Measurements from ENCODE around the gene BRAT1. TPM values are rescaled to one million over a fixed set of nuclear protein-coding genes. Genes with fewer than 3 reads are reported as not detected.
"Not testable (repeated sequence)": the region's sequence is repeated elsewhere in the genome, so short reads cannot be mapped to it uniquely, and the experiment has no call there.

Gene BRAT1
- total RNA-seq, 1 donor from 2014 or later: 24.5 TPM

DNA sequence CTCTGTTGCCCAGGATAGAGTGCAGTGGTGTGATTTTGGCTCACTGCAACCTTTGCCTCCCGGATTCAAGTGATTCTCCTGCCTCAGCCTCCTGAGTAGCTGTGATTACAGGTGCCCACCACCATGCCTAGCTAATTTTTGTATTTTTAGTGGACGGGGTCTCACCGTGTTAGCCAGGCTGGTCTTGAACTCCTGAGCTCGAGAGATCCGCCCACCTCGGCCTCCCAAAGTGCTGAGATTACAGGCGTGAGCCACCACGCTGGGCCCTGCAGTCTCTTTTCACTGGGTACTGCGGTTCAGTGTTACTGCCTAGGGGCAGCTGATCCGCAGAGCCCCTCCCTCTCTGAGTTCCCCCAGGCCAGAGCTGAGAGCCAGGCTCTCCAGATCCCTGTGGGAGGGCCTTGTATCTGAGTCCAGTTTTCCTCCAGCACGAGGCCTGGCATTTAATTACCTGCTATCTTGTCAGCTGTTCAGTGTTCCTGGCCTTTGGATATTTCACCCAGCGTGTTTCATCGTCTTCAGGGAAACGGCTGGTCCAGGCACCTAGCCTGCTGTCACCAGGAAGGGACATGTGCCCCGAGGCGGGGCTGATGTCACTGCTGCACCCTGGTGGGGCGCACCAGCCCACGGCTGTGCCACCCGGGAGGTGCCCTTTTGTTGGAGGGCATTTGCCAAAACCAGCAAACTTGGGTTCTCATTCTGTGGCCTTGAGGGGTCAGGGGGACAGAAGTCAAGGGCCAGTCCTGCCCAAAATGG lies 19.3 kb downstream of the BRAT1 start:
- DNase-seq (ENCODE audit: low read depth): not testable (repeated sequence)

DNA sequence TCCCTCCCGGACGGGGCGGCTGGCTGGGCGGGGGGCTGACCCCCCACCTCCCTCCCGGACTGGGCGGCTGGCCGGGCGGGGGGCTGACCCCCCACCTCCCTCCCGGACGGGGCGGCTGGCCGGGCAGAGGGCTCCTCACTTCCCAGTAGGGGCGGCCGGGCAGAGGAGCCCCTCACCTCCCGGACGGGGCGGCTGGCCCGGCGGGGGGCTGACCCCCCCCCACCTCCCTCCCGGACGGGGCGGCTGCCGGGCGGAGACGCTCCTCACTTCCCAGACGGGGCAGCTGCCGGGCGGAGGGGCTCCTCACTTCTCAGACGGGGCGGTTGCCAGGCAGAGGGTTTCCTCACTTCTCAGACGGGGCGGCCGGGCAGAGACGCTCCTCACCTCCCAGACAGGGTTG lies 21.1 kb downstream of the BRAT1 start:
- DNase-seq (ENCODE audit: low read depth): not testable (repeated sequence)

DNA sequence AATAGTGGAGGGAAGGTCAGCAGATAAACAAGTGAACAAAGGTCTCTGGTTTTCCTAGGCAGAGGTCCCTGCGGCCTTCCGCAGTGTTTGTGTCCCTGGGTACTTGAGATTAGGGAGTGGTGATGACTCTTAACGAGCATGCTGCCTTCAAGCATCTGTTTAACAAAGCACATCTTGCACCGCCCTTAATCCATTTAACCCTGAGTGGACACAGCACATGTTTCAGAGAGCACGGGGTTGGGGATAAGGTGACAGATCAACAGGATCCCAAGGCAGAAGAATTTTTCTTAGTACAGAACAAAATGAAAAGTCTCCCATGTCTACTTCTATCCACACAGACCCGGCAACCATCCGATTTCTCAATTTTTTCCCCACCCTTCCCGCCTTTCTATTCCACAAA lies 21.8 kb downstream of the BRAT1 start:
- not testable (repeated sequence) for DNase-seq (ENCODE audit: low read depth)

DNA sequence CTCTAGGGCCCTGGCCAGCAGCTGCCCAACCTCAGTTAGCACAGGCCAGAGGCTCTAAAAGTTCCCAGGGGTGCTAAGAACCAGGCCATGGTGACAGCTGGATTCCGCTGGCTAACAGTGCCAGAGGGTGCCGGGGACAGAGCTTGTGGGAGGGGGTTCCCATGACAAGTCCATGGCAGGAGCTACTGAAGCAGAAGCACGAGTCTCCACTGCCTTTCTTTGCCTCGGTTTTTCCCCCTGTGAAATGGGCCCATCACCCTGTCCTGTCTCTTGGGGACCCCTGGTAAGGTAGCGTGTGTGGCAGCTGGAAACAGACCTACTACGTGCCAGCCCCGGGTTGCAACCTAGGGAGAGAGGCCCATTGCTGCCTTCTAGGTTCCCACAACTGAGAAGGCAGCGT lies 22.5 kb downstream of the BRAT1 start:
- not testable (repeated sequence) for DNase-seq (ENCODE audit: low read depth)

DNA sequence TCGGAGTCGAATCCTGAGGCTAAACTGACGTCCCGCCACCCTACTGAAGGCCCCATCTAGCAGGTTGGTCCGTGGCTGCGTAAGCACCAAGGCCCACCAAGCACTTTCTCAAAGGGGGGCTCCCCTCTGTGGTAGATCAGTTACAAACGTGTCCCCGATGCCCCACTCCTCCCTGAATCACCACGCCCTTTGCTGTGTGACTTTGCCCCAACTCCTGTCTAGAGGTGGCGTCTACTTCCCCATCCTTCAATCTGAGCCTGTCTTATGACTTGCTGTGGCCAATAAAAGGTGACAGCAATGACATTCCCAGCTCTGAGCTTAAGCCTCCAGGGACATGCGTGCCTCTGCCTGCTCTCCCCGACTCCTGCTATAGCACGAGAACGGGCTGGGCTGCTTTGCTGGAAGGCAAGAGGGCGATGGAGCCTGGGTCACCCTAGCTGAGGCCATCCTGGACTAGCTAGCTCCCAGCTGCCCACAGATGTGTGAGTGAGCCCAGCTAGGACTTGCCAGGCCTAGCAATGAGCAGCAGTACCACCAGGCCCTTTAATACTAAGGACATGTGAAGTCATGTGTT lies 23.0 kb downstream of the BRAT1 start:
- not testable (repeated sequence) for DNase-seq (ENCODE audit: low read depth)

DNA sequence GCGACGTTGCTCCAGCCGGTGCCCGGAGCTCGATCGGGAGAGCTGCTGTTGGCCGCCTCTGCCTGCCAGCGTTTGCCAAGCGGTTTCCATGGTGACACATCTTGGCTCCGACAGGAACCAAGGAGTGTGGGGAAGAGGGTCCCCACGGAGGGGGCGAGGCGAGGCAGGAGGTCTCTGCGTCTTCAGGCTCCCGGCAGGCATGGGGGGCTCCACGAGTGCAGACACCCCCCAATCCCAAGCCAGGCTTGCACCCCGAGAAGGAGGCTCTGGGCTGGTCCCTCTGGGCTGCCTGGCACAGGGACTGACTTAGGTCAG lies 23.6 kb downstream of the BRAT1 start:
- not testable (repeated sequence) for DNase-seq (ENCODE audit: low read depth)

DNA sequence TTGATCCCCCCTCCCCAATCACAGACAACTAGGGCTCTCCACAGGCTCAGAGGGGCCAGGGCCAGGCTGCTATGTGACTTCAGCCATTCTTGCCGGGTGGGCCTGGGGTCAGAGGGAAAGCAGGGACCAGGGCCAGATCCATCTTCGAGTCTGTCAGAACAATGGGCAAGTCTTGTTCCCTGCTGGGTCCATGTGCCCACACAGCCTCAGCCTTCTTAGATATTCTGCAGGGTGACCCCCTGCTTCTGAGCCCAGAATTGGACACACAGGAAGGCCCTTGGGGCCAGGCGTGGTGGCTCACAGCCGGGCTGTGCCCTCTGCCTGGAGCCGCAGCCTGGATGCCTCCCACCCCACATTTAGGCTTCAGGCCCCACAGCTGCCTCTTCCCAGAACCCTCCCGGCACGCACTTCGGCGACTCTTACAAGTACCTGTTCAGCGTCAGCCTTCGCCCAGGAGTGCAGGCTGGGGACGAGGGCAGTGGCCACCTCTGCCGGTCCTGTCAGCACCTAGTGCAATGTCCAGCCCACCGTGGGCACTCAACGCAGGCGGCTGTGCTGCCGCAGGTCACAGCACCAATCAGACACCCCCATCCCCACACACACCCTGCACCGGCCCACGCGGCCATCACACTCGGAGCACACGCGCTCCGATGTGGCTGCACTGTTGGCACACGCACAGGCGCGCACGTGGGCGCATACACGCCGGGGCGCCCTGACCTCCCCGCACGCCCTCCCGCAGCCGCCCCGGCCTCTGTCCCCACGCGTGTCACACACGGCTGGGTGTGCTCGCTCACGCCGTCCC lies 24.1 kb downstream of the BRAT1 start:
- DNase-seq (ENCODE audit: low read depth): not testable (repeated sequence)

DNA sequence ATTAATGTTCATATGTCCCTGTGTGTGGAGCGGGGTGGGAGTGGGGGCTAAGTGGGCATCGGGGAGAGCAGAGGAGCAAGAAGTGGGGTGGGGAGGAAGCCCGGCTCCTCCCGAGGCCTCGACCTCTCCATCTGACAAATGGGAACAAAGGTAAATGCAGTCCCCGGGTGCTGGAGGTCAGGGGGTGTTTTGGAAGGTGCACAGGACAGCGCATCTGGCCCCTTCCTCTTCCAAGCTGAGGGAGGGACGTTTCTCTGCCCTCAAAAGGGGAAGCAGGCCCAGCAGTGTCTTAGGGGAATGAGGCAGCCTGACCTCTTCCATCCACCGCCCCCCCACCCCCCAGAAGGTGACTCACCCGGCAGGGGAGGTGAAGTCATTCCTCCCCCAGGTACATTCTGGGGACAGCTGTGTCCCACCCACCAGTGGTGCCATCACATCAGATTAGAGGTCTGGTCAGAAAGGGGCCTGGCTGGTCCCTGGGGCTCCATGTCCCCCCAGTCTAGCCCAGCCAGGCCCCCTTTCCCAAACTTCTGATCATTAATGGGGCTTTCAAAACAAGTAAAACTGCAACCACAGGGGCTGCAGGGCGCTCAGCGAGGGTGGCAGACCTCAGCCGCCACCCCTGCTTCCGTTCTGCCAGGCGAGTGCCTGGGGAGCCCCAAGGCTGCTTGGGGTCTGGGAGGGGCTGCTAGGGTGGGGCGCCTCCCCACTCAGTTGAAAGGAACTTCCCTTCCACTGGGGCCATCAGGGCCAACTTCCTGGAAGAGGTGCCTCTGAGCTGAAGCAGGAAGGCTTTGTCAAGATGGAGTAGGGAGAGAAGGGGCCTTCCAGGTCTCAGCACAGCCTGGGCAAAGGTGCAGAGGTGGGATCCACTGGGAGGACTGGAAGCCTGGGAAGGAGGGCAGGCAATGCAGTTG lies 25.0 kb downstream of the BRAT1 start:
- DNase-seq (ENCODE audit: low read depth): no peak

DNA sequence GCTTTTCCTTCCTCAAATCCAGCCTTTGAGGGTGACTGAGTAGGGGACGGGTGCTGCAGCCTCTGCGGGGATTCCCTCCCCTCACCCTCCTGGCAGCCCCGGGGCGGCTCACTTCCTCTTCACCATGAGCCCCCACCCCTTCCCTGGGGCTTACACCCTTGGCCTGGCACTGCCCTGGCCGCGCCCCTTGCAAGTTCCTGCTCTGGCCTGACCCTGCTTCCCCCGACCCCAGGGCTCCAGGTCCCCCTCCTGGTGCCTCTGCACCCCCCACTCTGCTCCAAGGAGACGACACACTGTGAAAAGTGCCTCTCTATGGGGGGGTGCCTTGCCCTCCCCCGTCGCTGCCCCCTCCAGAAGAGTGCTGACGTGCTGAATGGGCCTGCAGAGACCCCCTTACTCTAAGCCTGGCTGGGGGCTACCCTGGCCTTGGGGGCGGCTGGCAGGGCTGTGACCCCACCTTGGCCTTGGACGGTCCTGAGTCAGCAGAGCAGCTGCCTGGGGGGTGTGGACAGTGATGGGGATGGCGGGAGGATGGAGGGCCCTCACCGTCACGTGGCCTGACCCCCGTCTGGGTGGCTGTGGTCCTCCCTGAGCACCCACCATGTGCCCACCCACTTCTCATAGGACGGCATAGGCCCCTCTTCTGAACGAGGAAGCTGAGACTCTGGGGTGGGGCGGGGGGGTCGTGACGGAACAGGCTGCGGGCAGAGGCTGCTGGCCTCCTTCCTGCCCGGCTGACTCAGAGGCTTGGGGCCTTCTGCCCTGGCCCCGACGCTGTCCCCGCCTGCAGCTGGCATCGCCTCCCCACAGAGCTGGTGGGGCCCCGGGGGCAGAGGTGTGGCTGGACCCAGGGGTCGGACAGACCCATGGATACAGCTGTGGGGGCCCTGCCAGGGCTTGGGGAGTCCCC lies 25.9 kb downstream of the BRAT1 start:
- DNase-seq (ENCODE audit: low read depth): no peak

DNA sequence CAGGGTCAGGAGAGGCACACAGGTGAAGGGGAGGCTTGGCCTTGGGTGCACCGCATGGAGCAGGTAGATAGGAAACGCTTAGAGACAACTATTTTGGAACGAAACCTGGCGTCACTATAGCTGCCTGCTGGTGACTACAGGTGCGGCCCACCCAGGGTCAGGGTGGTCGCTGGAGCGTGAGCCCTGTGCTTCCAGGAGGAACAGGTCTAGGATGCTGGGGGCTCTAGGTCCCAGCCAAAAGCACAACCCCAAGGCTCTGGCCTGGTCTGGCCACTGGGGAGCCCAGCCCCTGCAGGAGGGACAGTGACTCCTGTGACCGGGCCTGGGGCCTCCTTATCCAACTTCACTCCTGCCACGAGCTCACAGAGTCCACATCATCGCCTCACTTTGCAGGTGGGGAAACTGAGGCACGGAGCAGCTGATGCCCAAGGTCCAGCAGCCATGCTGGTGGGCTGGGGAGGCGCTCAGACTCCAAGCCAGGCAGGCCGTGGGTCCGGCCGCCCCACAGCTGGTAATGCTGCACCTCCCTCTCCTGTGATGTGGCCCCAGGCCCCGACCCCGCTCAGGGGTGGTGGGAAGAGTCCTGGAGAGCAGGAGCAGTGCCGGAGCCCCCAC lies 26.7 kb downstream of the BRAT1 start:
- no peak for DNase-seq (ENCODE audit: low read depth)

DNA sequence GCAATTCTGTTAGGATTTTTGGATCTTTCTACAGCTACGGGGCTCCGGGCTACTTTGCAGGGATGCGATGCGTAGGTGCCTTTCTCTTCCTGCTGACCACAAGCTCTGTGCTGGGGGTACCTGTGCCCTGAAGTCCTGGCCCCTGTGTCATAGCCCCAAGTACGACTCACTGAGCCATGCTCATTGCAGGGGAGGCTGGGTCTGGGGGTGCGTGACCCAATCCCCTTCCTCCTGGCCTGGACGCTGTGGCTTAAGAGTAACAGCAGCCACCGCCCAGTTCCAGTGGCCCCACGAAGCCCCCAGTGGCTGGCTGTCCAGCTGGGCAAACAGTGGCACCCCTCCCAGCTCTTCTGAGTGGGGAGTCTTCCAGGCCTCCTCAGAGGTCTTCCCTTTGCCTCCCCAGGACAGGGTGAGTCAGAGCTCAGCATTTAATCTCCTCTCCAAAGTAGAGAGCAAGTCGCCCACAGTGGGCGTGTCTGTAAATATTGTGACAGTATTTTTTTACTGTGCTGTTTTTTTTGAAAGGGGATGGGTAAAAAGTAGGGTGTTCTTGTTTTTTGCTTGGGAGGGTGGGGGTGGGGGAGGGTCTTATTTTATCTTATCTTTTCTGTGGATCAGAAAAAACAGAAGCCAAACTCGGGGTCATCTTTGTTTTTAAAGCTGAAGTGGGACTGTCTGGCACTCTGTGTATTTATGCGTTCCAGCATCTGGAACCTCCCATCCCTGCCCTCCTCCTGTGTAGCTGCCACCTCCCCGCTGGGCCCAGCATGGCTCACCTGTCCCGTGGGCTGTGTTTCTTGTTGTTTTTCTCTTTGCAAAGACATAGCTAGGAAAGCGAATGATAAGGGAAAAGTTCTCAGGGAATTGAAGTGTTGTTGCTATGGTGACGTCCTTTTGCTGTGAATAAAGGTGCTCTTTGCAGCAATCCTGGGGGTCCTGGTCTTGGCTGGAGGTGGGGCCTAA lies 27.5 kb downstream of the BRAT1 start:
- peak; percentile 47 for DNase-seq (ENCODE audit: low read depth)

DNA sequence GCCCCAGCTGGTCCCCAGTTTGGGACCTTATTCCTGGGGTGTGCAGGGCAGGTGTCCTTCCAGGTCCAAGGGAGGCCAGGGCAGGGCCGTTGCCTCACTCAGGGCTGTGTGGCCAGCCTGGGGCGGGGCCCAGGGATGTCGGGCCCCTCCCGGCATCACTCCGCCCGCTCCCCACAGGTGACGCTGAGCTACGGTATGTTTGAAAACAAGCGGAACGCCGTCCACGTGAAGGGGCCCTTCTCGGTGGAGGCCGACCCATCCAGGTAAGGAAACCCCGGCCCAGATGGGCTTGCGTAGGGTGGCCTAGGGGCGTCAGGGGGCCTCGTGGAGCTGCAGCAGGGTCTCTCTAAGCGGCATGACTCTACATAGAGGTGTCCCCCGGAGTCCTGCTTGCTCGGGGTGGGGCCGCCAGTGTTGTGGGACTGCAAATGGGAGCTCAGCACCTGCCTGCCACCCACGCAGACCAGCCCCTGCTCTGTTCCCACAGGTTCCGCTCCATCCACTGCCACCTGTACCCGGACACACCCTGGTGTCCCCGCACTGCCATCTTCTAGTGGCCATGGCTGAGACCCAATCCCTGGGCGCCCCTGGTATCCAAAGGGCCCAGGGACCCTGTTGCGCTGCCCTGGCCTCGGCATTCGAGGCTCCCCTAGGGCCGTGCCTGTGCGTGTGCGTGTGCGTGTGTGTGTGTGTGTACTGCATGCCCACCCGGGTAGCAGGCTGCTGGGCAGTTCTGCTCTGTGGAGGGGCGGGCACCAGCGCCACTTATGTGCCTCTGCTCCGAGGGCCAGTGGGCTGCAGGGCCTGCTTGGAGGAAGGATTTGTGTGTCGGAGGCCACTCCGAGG lies 28.4 kb downstream of the BRAT1 start:
- no peak for DNase-seq (ENCODE audit: low read depth)

DNA sequence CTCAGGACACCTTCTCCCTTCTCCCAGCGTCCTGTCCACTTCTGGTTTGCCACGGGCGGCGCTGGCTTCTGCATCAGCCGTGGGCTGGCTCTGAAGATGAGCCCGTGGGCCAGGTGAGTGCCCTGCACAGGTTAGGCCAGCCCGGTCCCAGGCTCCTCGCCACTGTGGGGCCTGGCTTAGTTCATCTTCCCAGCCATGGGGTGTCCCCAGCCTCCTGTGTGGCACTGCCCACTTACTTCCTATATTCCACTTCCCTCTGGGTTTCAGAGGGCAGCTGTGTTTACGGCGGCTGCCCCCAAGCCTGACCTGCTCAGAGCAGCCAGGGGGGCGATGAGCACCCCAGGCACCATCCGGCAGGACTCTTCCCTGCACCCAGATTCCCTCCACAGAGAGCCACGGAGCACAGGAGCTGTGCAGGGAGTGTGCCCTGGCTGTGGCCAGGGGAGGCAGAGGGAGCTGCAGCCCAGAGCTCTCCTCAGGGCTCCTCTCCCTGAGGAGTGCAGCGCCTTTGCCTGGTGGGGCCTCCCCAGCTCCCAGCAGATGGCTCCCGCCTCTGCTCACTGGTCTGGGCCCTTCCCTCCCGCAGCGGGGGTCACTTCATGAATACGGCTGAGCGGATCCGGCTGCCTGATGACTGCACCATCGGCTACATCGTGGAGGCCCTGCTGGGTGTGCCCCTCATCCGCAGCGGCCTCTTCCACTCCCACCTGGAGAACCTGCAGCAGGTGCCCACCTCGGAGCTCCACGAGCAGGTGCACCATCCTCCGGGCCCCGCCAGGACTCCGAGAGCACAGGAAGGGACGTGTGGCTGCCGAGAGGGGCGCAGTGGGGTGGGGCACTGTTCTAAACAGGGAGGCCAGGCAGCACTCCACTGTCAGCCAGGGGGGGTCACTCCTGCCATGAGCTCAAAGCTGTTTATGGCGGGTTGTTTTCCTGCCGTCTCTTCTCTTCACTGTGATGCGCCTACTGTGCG lies 29.4 kb downstream of the BRAT1 start:
- no peak for DNase-seq (ENCODE audit: low read depth)

DNA sequence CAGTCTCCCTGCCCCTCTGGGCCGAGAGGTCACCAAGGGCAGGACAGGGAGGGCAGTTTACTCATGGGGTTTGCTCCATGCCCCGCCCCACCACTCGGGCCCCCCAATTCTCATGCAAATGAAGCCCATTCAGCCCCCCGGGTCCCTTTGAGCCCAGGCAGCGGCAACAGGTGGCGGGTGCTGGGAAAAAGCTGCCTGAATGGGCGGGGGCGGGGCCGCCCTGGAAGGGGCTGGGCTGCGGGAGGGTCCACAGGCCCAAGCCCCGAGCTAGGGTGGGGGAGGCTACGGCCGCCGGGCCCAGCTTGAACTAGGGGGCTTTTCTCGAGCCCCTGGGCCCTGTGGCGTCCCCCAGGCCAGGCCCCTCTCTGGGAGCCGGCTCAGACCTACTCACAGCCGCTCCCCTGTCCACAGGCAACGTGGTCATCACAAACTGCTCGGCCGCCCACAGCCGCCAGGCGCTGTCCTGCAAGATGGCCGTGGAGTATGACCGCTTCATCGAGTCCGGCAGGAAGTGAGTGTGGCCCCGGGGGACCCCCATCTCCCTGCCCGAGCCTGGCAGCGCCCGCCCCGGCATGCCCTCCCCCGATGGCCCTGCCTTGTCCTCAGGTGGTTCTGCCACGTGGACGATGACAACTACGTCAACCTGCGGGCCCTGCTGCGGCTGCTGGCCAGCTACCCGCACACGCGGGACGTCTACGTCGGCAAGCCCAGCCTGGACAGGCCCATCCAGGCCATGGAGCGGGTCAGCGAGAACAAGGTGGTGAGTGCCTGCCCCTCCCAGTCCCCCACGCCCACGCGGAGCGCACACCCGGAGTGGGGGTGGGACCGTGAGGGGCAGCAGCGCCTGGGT lies 30.3 kb downstream of the BRAT1 start:
- no peak for DNase-seq (ENCODE audit: low read depth)

DNA sequence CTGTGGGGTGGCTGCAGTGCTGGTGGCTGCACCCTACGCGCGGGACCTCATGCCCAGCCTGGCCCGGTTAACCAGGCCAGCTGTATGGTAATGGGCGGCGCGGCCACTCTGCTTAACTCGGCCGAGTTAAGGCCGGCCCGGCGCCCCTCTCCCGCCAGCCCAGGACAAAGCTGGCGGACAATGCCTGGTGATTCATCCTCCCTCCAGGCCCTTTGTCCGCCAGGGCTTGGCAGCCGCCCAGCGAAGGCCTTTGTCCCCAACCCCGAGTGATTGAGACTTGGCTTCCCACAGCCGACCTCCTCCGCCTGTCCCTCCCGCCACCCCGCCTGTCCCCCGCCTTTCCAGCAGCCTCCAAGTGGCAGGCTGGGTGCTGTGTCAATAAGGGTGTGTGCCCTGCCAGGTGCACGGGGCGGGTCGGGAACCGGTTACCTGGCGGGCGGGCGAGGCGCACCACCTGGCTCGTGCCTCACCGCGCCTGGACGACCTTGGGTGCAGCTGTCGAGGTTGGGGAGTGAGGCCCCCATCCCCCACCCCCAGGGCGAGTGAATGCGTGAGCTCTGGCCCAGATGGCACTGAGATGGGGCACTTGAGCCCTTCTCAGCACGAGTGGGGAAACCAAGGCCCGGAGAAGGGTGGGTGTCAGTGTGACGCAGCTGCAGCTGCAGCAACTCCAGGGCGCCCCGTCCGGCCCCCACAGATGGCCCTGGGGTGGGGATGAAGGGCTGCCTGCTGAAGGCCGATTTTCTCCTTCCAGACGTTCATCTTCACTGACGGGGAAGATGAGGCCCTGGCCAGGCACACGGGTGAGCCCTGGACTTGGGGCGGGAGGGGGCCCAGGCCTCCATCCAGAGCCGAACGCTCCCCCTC lies 31.1 kb downstream of the BRAT1 start:
- DNase-seq (ENCODE audit: low read depth): peak; percentile 46
